ENCODE measurements around the gene CCR9. TPM values are rescaled to one million over a fixed set of nuclear protein-coding genes. Genes with fewer than 3 reads are reported as not detected.

CCR9 gene
- total and polyA plus RNA-seq, 2 experiments from 2014 or later, result not detected

GRCh38 chr3:45946875-45947274 lies 60.5 kb downstream of the CCR9 start (continued):
- TF ChIP-seq ZNF462 (CRISPR knock-in tag; IDR thresholded peaks at IDR 0.05), result no peak
- TF ChIP-seq ZNF114 (CRISPR knock-in tag; IDR thresholded peaks at IDR 0.05), result no peak
- no peak for TF ChIP-seq ETS1 (IDR thresholded peaks at IDR 0.05)
- no peak for TF ChIP-seq JUNB (IDR thresholded peaks at IDR 0.05; ENCODE audit: unreplicated experiment)
- no peak for TF ChIP-seq NANOG (IDR thresholded peaks at IDR 0.05; ENCODE audit: borderline replicate concordance)
- TF ChIP-seq STAT1 (IDR thresholded peaks at IDR 0.05; ENCODE audit: unreplicated experiment), result no peak

DNA sequence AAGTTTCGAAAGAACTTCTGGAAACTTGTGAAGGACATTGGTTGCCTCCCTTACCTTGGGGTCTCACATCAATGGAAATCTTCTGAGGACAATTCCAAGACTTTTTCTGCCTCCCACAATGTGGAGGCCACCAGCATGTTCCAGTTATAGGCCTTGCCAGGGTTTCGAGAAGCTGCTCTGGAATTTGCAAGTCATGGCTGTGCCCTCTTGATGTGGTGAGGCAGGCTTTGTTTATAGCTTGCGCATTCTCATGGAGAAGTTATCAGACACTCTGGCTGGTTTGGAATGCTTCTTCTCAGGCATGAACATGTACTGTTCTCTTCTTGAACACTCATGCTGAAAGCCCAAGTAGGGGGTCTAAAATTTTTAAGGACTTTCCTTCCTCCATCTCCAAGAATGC lies 61.0 kb downstream of the CCR9 start:
- Mint-ChIP-seq H3K27me3 (ENCODE audit: insufficient read depth, low read depth, poor library complexity) (peaks cover 8% of the 10 kb centered on the region), H3K9me3 (no peaks in the 10 kb centered on the region), H3K36me3 (ENCODE audit: low read depth) (peaks cover 56% of the 10 kb centered on the region), H3K27ac (no peak overlapping the region; the same call in 1 of the 2 replicates), H3K4me3 (no peak overlapping the region), H3K4me1 (no peaks in the 10 kb centered on the region)
- no peaks in the 10 kb centered on the region for H3K27me3 ChIP-seq (ENCODE audit: insufficient read depth)
- no peak overlapping the region for H3K4me3 ChIP-seq
- no peak overlapping the region for H2AFZ ChIP-seq
- ATAC-seq (no peak), DNase-seq (ENCODE audit: low spot score) (no peak)
- H3K4me2 ChIP-seq, result no peak overlapping the region
- H3F3A ChIP-seq (replicated peaks; ENCODE audit: low read depth), result no peaks in the 10 kb centered on the region
- no peak overlapping the region for H3K27ac ChIP-seq (ENCODE audit: low read depth)
- H3K9me2 ChIP-seq (ENCODE audit: insufficient read depth), result 0 out of 2 replicates have a peak, but pooled peaks cover 4% of the 10 kb centered on the region
- H3K4me1 ChIP-seq (ENCODE audit: insufficient read depth), result no peaks in the 10 kb centered on the region
- H4K20me1 ChIP-seq (replicated peaks; ENCODE audit: insufficient read depth), result peaks cover 5% of the 10 kb centered on the region; the same call in 1 of the 2 replicates
- peaks cover 26% of the 10 kb centered on the region for H3K36me3 ChIP-seq (ENCODE audit: insufficient read depth)
- no peaks in the 10 kb centered on the region for H3K79me2 ChIP-seq (replicated peaks; ENCODE audit: insufficient read depth)
- TF ChIP-seq, protein P1, sequence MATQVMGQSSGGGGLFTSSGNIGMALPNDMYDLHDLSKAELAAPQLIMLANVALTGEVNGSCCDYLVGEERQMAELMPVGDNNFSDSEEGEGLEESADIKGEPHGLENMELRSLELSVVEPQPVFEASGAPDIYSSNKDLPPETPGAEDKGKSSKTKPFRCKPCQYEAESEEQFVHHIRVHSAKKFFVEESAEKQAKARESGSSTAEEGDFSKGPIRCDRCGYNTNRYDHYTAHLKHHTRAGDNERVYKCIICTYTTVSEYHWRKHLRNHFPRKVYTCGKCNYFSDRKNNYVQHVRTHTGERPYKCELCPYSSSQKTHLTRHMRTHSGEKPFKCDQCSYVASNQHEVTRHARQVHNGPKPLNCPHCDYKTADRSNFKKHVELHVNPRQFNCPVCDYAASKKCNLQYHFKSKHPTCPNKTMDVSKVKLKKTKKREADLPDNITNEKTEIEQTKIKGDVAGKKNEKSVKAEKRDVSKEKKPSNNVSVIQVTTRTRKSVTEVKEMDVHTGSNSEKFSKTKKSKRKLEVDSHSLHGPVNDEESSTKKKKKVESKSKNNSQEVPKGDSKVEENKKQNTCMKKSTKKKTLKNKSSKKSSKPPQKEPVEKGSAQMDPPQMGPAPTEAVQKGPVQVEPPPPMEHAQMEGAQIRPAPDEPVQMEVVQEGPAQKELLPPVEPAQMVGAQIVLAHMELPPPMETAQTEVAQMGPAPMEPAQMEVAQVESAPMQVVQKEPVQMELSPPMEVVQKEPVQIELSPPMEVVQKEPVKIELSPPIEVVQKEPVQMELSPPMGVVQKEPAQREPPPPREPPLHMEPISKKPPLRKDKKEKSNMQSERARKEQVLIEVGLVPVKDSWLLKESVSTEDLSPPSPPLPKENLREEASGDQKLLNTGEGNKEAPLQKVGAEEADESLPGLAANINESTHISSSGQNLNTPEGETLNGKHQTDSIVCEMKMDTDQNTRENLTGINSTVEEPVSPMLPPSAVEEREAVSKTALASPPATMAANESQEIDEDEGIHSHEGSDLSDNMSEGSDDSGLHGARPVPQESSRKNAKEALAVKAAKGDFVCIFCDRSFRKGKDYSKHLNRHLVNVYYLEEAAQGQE (IDR thresholded peaks at IDR 0.05; ENCODE audit: unreplicated experiment), result no peak
- no peak for TF ChIP-seq ZNF114 (CRISPR knock-in tag; IDR thresholded peaks at IDR 0.05)
- no peak for TF ChIP-seq JUNB (IDR thresholded peaks at IDR 0.05; ENCODE audit: unreplicated experiment)
- TF ChIP-seq EZH2phosphoT487 (IDR thresholded peaks at IDR 0.05; ENCODE audit: unreplicated experiment), result no peak
- TF ChIP-seq CREB1 (CRISPR knock-in tag; IDR thresholded peaks at IDR 0.05; ENCODE audit: low read depth), result no peak

Data from GM23338 (cell line).